Activated CD4-positive, alpha-beta T cell treated with anti-CD3 and anti-CD28 coated beads, Interleukin-2, amount 50 U/mL, for 1 hour (primary cell): Measurements from ENCODE around the gene RNF14.
"Not testable (repeated sequence)": the region's sequence is repeated elsewhere in the genome, so short reads cannot be mapped to it uniquely, and the experiment has no call there.

ENCODE experiments used
- DNase-seq: peaks from one replicate; pipeline ENCODE4 v3.0.0-alpha.2; 2020

Gene RNF14, protein sequence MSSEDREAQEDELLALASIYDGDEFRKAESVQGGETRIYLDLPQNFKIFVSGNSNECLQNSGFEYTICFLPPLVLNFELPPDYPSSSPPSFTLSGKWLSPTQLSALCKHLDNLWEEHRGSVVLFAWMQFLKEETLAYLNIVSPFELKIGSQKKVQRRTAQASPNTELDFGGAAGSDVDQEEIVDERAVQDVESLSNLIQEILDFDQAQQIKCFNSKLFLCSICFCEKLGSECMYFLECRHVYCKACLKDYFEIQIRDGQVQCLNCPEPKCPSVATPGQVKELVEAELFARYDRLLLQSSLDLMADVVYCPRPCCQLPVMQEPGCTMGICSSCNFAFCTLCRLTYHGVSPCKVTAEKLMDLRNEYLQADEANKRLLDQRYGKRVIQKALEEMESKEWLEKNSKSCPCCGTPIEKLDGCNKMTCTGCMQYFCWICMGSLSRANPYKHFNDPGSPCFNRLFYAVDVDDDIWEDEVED

DNA sequence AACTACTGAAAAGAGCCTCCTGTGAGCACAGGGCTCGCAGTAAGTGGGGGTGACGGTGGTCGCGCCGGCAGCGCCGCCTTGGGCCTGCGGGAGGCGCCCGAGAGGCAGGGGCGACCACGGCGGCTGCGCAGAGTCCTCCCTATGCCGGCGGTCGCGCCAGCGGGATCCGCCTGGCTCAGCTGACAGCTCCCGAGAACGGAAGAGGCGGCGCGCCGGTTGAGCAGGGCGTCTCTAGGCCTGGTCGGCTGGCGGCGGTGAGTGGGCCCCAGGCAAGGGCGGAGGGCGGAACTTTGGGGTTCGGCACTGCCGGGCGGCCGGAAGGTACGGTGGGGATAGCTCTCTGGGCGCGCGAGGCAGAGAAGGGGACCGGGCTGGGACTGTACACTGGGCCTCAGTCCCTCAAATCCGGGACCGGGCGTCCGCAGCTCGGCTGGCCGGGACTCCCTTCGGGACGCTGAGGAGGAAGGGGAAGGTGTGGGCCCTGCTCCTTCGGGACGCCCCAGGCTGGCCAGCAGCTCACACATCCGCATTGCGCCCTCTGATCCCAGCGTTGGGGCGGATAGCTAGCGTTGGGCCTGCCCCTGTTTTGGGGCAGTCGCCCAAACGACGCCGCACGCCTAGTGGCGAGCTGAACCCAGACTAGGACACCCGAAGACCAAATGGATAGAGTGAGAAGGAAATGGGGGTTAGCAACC is at the start of gene RNF14:
RNF14 (plus strand) TSS at position 192 of the 695 bp plus-strand sequence. CDS start 4,484 bp downstream, outside the sequence.
- DNase-seq = peak; percentile 91

DNA sequence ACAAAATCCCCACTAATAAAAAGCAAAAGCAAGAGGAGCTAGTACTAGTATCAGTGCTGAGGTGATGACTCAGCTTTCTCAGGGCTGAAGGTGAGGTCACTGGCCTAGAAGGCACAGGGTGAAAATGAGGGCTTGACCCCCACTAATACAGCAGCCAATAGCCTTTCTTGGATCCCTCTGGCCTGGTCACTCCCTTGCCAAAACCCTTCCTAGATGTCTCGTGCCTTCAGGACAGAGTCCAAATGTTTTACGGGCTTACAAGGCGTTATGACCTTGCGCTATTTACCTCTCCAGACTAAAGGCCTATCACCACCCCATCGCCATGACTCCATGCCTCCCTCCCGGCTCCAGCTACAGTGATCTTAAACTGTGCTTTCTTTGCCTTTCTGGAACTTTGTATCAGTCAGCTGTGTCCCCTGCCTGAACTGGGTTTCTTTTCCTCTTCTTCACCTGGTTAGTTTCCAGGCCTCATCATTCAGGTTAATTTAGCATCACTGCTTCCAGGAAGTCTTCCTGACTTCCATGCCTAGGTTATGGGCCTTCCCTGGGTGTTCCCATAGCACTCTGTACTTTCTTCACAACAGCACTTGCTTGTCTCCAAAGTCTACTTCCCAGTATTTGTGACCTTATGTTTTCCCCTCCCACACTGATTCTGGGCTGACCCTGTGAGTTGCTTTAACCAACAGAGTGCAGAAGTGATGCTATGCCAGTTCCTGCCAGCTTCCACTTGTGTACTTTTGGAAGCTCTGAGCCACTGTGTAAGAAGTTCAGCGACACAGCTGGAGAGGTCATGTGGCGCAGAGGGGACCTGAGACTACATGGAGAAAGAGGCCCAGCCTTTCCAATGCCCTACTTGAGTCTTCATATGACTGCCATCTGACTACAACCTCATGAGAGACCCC is 49.4 kb upstream of the RNF14 start:
- no peak for DNase-seq

DNA sequence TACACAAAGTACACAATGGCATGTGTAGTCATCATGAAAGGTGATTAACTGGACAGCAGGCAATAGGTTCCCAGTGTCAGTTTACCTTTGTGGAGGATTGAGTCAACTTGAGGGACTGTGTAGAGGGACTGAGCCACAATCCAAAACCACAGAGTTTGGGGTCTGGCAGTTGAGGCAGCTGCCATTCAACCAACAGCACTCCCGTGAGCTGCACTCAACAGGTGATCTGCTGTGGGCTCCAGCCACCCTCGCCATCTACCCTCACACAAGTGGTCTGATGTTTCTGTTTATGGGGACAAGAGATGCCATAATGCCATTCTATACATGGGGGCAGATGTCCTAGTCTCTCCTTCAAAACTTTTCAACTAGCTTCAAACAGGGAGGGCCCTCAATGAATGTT is 48.1 kb upstream of the RNF14 start:
- no peak for DNase-seq

DNA sequence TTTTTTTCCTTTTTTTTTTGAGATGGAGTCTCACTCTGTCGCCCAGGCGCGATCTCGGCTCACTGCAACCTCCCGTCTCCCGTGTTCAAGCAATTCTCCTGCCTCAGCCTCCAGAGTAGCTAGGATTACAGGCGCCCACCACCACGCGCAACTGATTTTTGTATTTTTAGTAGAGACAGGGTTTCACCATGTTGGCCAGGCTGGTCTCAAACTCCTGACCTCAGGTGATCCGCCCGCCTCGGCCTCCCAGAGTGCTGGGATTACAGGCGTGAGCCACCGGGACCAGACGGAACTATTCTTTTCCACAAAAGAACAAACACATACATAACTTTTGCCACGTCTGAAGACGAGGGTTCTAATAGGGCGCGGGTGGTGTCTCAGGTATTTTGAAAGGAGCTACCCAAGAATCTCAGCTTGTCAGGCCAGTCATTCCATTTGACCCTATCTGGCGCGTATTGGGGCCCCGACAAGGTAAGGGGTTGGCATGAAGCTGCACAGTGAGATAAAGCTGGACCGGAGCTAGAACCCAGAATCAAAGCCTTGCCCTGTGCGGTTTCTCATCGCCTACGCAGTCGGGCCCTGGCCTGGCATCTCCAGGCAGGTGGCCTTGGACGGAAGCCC is 46.0 kb upstream of the RNF14 start:
- not testable (repeated sequence) for DNase-seq

DNA sequence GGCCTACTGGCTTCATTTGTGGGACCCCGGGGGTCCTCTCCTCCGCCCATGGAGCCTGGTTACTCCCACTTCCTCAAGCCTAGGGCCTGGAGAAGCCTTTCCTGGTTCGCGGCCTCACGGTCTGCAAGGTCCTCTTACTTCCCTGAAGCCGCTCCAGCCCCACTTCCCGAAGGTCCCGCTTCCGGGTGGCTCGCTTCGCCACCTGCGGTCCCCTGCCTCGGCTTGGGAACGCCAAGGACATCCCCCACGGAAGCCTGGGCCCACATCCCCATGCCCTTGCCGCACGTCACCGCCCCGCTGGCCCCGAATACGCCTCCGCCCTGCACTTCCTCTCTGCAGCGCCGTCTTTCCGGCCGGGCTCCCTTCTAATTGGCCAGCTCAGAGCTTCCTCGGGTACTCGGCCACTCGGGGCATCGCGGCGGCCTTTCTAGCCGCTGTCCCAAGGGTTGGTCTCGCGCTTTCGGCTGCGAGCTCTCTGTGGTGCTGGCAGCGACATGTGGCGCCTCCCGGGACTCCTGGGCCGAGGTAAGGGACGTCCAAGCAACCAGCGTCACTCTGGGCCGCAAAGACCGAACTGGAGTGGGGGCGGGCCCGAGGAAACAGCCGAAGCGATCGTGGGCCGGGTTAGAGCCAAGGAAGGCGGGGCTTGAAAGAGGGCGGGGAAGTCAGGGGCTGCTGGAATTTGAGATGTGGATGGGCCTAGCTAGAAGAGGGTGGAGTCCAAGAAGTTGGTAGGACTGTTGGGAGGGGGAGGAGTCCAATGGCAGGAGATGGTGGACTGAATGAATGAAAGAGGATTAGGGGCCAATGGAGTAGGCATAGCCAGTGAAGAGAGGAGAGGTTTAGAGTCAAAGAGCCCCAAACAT is 45.2 kb upstream of the RNF14 start, which contains the start of gene DELE1:
DELE1 (plus strand) TSS at position 424 of the 866 bp plus-strand sequence; CDS start at position 495, 71 bp downstream.
- peak; percentile 86 for DNase-seq

DNA sequence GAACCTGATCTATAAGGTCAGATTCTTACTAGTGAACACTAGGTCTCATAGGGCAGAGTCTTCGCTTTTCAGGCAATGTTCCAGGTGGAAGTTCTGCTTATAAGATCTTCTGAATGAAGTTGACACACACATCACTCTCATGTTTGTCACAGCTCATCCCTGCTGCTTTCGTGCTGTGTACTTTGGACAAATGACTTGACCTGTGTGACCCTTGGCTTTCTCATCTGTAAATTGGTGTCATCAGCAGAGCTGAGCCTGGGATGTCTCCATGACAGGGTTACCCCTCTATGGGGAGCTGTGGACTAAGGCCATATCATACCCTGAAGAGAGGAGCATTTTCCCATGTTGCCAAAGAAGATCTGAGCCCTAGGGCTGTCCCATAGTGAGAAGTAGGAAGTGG is 42.5 kb upstream of the RNF14 start:
- no peak for DNase-seq

DNA sequence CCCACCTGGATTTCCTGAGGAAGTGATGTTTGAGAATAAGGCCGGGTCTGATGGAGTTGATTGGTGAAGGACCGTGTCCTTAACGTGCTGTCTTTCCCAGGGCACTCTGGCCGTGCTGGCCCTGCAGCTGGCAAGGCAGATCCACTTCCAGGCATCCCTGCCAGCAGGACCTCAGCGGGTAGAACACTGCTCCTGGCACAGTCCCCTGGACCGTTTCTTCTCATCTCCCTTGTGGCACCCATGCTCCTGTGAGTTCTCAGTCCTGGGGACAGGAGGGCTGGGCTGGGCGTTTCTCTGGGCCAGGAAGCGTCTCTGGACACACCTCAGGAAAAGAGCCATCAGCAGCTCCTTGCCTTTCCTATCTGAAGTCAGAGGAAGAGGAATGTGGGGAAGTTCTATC is 40.9 kb upstream of the RNF14 start:
- DNase-seq = no peak

DNA sequence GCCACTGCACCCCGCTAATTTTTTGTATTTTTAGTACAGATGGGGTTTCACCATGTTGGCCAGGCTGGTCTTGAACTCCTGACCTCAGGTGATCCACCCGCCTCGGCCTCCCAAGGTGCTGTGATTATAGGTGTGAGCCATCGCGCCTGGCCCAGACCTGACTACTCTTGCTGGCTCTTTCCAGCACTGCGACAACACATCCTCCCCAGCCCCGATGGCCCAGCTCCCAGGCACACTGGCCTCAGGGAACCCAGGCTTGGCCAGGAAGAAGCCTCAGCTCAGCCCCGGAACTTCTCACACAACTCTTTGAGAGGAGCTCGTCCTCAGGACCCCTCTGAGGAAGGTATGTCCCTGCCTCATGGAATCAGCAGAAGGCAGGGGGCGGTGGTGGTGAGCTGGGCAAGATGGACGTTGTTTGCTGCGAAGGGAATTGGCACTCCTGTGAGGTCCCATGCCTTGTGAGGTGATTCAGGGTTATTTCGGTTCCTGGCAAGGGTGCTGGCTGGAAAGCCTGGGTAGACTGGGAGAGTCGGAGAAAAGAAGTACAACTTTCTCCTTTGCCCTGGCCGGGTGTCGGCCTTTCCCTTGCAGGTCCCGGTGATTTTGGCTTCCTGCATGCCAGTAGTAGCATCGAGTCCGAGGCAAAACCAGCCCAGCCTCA is 39.4 kb upstream of the RNF14 start:
- no peak for DNase-seq

DNA sequence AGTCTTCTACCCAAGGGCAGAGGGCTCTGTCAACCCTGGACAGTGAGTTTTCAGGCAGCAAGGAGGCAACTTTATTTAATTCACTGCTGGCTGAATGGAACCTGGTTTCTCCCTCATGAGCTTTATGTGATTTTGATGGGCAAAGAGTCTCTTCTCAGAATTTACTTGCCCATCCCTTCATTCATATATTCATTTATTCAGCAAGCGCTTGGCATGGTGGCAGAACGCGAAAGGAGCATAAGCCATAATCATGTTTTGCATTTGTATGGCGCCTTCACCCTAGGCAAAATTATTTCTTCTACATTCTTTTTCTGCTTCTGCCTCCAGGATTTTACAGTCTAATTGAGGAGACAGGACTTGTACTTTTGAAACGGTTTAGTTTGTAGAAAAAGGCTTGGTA is 37.2 kb upstream of the RNF14 start:
- no peak for DNase-seq

DNA sequence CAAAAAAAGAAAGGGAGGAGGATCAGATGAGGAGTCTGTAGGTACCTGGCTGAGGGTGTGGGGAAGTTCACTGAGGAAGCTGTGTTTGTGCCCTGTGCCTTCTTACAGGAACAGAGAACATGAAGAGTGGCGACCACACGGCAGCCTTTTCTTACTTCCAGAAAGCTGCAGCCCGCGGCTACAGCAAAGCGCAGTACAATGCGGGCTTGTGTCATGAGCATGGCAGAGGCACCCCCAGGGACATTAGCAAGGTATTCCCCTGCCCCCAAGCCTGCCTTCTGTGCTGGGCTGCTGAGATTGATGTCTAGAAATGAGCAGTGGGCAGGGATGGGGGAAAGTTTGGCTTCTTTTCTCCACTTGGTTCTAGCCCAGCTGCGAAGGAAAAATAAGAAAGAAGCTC is 35.8 kb upstream of the RNF14 start:
- no peak for DNase-seq

DNA sequence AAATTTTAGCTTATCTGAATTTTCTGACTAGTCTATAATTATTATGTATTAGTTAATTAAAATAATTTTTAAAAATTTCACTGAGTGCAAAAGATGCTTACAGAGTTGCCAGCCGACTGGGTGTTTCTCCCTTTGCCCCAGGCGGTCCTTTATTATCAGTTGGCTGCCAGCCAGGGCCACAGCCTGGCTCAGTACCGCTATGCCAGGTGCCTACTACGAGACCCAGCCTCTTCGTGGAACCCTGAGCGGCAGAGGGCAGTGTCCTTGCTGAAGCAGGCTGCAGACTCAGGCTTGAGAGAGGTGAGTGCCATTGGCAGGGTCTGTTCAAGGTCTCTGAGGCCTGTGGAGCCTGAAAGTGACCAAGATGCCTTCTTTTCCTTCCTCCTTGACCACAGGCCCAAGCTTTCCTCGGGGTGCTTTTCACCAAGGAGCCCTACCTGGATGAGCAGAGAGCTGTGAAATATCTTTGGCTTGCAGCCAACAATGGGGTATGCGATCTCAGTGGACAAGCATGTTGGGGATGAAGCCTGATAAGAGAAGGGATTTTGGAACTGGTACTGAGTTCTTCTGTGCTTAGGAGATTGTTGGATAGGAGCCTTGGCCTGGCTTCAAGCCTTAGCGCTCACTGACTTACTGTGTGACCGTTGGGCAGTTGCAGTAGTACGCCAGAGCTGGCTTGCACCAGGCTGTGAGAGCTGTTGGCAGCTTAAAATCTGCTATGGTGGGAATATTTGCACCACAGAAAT is 34.6 kb upstream of the RNF14 start:
- DNase-seq = no peak

DNA sequence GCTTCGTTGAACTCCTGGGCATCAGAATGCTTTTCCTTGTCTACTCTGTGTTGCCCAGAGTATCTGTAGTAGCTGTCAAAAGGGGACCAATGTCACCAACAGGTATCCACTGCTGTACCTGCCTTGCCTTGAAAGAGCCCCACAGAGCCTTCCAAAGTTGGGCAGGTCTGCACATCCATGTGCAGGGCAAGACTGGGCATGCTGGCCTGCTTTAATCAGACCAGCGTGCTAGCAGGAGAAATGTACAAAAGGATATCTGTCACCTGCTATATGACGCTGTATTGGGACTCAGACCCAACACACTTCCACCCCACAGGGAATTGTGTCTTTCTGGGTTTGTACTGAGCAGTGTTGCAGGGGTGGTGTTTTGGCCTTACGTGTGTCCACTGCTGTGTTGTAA is 33.4 kb upstream of the RNF14 start:
- no peak for DNase-seq

DNA sequence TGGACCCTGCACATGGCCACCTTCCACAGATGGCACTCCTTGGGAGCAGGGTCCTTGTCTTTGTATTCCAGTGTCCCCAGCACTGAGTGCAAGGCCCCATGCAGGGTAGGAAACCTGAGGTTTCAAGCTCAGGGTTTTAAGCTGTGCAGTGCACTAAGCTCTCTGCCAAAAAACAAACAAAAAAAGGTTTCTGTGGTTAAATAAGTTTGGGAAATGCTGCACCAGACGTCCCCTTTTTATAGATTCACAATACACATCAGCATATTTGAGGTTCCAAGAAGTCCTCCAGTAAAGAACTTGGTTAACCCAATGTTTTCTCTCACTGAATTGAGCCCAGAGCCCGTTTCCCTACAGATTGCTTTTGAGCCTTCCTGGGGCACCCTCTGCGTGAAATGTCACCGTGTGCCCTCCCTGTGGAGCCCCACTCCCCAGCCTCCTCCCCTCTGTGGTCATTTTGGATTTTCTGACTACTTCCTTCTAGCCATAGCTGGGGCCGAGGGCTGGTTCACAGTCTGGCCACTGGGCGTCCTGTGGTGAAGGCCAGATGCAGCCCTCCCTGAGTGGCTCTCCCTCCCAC is 28.1 kb upstream of the RNF14 start:
- DNase-seq = no peak

DNA sequence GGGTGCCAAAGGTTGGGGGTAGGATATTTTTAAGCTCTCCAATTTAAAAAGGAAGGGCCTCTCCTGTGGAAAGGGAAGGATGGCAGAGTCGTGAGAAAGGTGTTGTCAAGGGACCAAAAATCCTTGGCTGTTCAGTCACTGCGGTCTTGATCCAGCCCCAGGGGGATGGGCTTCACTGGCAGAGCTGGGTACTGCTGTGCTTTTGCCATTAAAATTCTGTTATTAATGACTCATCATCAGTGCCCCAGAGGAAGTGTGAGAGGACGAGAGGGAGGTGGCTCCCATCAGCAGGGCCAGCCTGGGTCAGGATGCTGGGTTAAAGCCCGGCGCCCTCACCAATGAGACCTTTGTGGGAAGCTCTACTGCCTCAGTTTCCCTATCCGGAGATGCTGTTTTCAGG is 27.6 kb upstream of the RNF14 start:
- DNase-seq = no peak

DNA sequence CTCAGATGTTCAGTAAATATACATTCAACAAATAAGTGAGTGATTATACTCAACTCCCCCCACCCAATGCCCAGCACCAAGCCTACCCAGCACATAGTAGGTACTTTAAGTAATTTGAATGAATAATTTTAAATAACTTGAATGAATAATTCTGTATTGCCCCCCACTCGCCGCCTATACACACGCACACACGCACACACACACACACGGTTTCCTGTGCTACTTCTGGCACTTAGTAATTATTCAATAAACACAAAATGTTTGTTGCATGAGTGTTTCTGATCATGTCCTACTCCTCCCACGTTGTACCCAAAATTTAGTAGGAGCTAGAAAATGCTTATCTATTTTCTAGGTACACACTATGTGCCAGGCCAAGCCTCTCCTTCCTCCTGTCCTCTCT is 27.1 kb upstream of the RNF14 start:
- DNase-seq = no peak

DNA sequence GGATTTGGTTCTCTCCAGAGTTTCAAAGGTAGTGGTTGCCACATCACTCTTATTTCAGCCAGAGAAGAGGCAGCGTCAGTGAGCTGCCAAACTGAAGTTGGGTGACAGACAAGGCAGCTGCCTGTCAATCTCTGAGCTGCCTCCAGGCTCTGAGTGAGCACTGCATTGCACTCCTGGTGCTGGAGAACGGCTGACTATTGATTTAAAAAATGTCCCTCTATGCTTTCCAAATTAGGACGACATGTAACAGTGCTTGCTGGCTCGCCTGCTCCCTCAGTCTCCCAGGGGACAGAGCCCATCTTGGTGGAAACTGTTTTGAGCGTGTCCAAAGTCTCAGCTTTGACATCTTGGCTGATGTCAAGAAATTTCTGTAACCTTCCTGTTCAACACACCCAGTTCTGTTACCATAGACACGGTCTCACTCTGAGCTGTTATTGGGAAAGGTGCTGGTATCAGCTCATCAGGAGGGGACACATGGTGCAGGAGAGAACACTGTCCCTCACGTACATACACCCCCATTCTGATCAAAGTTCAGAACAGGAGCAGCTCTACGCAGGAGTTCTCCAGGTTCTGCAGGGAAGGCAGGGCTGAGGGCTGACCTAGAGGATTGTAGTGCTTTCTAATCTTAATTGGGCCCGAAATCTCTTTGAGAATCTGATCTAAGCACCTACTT is 26.6 kb upstream of the RNF14 start:
- DNase-seq = no peak

DNA sequence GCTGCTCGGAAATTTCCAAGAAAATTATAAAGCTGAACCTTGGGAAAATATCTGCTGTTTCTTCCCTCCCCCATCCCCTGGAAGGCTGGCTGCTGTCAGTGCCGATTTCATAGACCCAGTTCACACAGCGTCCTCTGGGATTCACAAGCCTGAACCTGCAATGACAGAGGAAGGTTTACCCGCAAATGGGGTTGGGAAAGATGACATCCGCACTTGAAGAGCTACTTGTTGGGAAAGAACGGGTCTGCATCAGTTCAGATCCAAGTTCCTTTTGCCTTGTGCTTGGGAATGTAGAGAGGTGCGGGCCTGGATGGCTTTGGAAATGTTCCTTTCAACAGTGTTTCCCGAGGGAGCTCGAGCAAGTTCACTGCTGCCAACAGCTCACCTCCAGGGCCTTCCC is 24.8 kb upstream of the RNF14 start:
- DNase-seq = no peak

DNA sequence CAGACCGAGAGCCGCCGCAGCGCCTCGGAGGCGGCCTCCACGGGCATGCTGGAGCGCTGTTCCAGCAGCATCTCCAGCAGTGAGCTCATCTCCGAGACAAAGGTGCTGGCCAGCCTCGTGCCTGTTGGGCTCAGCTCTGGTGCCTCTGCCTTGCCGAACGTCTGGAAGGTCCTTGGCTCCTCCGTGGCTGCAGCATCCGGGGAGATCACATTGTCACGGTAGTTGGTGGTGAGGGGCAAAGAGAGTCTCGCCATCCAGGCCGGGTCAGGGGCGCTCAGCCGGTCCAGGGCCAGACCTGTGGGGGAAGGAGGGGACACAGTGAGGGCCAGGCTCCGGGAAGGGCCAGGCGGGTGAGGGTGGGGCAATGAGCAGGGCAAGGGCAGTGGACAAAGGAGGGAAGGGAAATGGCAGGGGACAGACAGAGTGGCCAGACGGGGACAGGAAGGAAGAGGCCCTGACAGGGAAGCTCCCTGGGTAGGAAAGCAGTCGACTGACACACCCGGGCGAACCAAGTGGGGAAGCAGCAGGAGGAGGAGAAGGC is 23.3 kb upstream of the RNF14 start:
- no peak for DNase-seq

DNA sequence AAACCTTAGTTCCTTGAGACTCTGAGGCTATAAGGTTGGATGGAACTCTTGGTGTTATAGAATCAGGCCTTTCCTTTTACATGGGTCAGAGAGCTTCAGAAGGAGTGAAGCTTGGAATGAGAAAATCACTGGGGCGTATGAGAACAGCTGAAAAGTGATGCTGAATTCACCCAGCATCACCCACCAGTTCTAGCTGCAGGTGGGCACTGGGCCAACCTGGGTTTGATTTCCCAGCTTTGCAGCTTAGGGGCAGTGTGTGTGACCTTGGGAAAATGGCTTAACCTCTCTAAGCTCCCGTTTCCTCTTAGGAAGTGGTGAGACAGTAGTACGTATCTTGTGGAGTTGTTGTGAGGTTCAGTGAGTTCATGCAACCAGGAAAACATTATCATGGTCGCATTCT is 21.6 kb upstream of the RNF14 start:
- no peak for DNase-seq
